ENCODE measurements around the gene APCDD1. TPM values are rescaled to one million over a fixed set of nuclear protein-coding genes. Genes with fewer than 3 reads are reported as not detected.

The APCDD1 gene
- total and polyA plus RNA-seq, 2 of the 13 experiments (the other 11 are each of a cell fraction or from before 2014, with no cell fraction given): 2.1 to 8.6 TPM

DNA sequence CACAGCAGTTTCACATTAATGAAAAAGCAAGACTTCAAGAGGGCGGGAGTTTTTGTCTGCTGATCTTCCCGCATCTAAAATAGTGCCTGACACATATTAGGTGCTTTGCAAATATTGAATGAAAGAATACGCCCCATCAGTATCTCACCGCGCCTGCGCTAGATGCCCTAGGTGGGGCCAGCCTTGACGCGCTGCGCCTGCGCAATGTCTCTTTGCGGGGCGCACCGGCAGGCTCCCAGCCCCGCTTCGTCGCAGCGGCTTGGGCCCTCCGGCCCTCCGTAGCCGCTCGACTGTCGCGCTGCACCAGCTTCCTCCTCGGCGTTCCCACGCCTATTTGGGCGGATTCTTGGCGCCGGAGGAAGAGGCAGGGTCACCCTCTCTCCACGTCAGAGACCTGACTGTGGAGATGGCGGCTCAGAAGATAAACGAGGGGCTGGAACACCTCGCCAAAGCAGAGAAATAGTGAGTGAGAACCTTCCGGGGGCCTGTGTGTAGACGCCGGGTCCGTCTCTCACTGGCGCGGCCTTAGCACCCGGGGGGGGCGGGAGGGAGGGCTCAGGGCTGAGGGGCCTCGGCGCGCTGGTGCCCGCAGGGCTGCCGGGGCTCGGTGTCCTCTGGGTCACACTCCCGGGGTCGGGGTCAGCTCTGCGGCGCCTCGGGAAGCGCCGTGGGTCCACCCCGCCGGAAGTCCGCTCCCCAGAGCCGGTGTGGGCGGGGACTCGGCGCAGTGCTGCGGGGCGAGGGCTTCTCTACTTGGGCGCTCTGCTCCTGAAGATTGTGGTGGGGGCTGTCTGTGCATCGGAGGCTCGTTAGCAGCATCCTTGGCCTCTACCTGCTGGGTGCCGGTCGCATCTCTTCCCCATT is 71.5 kb downstream of the APCDD1 start, which contains the start of gene NAPG (continued):
- TF ChIP-seq, protein P1, sequence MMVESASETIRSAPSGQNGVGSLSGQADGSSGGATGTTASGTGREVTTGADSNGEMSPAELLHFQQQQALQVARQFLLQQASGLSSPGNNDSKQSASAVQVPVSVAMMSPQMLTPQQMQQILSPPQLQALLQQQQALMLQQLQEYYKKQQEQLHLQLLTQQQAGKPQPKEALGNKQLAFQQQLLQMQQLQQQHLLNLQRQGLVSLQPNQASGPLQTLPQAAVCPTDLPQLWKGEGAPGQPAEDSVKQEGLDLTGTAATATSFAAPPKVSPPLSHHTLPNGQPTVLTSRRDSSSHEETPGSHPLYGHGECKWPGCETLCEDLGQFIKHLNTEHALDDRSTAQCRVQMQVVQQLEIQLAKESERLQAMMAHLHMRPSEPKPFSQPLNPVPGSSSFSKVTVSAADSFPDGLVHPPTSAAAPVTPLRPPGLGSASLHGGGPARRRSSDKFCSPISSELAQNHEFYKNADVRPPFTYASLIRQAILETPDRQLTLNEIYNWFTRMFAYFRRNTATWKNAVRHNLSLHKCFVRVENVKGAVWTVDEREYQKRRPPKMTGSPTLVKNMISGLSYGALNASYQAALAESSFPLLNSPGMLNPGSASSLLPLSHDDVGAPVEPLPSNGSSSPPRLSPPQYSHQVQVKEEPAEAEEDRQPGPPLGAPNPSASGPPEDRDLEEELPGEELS (CRISPR knock-in tag; IDR thresholded peaks at IDR 0.05): 0 out of 2 replicates have a peak, but pooled peaks have one; percentile 23
- TF ChIP-seq FOXK2 (IDR thresholded peaks at IDR 0.05): no peak
- TF ChIP-seq, protein P2, sequence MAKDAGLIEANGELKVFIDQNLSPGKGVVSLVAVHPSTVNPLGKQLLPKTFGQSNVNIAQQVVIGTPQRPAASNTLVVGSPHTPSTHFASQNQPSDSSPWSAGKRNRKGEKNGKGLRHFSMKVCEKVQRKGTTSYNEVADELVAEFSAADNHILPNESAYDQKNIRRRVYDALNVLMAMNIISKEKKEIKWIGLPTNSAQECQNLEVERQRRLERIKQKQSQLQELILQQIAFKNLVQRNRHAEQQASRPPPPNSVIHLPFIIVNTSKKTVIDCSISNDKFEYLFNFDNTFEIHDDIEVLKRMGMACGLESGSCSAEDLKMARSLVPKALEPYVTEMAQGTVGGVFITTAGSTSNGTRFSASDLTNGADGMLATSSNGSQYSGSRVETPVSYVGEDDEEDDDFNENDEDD (CRISPR knock-in tag; IDR thresholded peaks at IDR 0.05; ENCODE audit: borderline replicate concordance): peak; percentile 74; the same call in 1 of the 2 replicates
- TF ChIP-seq SMAD9 (CRISPR knock-in tag; IDR thresholded peaks at IDR 0.05): no peak
- TF ChIP-seq, protein P3, sequence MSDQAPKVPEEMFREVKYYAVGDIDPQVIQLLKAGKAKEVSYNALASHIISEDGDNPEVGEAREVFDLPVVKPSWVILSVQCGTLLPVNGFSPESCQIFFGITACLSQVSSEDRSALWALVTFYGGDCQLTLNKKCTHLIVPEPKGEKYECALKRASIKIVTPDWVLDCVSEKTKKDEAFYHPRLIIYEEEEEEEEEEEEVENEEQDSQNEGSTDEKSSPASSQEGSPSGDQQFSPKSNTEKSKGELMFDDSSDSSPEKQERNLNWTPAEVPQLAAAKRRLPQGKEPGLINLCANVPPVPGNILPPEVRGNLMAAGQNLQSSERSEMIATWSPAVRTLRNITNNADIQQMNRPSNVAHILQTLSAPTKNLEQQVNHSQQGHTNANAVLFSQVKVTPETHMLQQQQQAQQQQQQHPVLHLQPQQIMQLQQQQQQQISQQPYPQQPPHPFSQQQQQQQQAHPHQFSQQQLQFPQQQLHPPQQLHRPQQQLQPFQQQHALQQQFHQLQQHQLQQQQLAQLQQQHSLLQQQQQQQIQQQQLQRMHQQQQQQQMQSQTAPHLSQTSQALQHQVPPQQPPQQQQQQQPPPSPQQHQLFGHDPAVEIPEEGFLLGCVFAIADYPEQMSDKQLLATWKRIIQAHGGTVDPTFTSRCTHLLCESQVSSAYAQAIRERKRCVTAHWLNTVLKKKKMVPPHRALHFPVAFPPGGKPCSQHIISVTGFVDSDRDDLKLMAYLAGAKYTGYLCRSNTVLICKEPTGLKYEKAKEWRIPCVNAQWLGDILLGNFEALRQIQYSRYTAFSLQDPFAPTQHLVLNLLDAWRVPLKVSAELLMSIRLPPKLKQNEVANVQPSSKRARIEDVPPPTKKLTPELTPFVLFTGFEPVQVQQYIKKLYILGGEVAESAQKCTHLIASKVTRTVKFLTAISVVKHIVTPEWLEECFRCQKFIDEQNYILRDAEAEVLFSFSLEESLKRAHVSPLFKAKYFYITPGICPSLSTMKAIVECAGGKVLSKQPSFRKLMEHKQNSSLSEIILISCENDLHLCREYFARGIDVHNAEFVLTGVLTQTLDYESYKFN (CRISPR knock-in tag; conservative IDR thresholded peaks at IDR 0.05): peak; percentile 17; the same call in 1 of the 2 replicates
- TF ChIP-seq XRCC5 (optimal IDR thresholded peaks at IDR 0.05; ENCODE audit: low read length): no peak
- no peak for TF ChIP-seq THYN1 (CRISPR knock-in tag; IDR thresholded peaks at IDR 0.05; ENCODE audit: borderline replicate concordance, low read depth)
- TF ChIP-seq, protein P4, sequence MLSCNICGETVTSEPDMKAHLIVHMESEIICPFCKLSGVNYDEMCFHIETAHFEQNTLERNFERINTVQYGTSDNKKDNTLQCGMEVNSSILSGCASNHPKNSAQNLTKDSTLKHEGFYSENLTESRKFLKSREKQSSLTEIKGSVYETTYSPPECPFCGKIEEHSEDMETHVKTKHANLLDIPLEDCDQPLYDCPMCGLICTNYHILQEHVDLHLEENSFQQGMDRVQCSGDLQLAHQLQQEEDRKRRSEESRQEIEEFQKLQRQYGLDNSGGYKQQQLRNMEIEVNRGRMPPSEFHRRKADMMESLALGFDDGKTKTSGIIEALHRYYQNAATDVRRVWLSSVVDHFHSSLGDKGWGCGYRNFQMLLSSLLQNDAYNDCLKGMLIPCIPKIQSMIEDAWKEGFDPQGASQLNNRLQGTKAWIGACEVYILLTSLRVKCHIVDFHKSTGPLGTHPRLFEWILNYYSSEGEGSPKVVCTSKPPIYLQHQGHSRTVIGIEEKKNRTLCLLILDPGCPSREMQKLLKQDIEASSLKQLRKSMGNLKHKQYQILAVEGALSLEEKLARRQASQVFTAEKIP (CRISPR knock-in tag; IDR thresholded peaks at IDR 0.05; ENCODE audit: borderline replicate concordance): no peak
- TF ChIP-seq, protein P5, sequence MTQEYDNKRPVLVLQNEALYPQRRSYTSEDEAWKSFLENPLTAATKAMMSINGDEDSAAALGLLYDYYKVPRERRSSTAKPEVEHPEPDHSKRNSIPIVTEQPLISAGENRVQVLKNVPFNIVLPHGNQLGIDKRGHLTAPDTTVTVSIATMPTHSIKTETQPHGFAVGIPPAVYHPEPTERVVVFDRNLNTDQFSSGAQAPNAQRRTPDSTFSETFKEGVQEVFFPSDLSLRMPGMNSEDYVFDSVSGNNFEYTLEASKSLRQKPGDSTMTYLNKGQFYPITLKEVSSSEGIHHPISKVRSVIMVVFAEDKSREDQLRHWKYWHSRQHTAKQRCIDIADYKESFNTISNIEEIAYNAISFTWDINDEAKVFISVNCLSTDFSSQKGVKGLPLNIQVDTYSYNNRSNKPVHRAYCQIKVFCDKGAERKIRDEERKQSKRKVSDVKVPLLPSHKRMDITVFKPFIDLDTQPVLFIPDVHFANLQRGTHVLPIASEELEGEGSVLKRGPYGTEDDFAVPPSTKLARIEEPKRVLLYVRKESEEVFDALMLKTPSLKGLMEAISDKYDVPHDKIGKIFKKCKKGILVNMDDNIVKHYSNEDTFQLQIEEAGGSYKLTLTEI (CRISPR knock-in tag; conservative IDR thresholded peaks at IDR 0.05): no peak
- TF ChIP-seq, protein P6, sequence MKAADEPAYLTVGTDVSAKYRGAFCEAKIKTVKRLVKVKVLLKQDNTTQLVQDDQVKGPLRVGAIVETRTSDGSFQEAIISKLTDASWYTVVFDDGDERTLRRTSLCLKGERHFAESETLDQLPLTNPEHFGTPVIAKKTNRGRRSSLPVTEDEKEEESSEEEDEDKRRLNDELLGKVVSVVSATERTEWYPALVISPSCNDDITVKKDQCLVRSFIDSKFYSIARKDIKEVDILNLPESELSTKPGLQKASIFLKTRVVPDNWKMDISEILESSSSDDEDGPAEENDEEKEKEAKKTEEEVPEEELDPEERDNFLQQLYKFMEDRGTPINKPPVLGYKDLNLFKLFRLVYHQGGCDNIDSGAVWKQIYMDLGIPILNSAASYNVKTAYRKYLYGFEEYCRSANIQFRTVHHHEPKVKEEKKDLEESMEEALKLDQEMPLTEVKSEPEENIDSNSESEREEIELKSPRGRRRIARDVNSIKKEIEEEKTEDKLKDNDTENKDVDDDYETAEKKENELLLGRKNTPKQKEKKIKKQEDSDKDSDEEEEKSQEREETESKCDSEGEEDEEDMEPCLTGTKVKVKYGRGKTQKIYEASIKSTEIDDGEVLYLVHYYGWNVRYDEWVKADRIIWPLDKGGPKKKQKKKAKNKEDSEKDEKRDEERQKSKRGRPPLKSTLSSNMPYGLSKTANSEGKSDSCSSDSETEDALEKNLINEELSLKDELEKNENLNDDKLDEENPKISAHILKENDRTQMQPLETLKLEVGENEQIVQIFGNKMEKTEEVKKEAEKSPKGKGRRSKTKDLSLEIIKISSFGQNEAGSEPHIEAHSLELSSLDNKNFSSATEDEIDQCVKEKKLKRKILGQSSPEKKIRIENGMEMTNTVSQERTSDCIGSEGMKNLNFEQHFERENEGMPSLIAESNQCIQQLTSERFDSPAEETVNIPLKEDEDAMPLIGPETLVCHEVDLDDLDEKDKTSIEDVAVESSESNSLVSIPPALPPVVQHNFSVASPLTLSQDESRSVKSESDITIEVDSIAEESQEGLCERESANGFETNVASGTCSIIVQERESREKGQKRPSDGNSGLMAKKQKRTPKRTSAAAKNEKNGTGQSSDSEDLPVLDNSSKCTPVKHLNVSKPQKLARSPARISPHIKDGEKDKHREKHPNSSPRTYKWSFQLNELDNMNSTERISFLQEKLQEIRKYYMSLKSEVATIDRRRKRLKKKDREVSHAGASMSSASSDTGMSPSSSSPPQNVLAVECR (CRISPR knock-in tag; IDR thresholded peaks at IDR 0.05; ENCODE audit: borderline replicate concordance): peak; percentile 85

Data from HepG2 (cell line).